HepG2 (cell line): ENCODE data around the gene C14orf119. TPM values are rescaled to one million over a fixed set of nuclear protein-coding genes. Genes with fewer than 3 reads are reported as not detected.

Experiments used
- ATAC-seq: fragments of 200-7000 bp; cut with Tn5 transposase; 3 replicates; pipeline ENCODE4 v1.9.1; 2020; ENCODE audit warnings: mild to moderate bottlenecking, moderate library complexity
- BruUV-seq: library from RNA; stranded (reverse); fragments of 400-500 nt; replicated peaks from 2 replicates; lab custom pipeline; 2021; lab: Mats Ljungman, UMichigan
- CTCF ChIA-PET: fragments of 300-600 bp; formaldehyde crosslinking; extraction: SDS; loops from one replicate; lab custom pipeline; 2021; ENCODE audit warnings: low total read pairs, inconsistent platforms, low intra/inter-chr PET ratio; lab: Yijun Ruan, JAX
- POLR2A ChIA-PET: fragments of 350-600 bp; sonication (Branson Sonifier 250); formaldehyde crosslinking; loops from one replicate; lab custom pipeline; 2020; ENCODE audit warnings: antibody characterized with exemption, inconsistent platforms; lab: Yijun Ruan, JAX
- DNase-seq: peaks from one replicate; pipeline ENCODE4 v3.0.0-alpha.2; 2015; ENCODE audit warnings: low spot score
- FAIRE-seq: peaks from 3 replicates; lab custom pipeline; 2011; peaks lifted over from hg19 to GRCh38; lab: Jason Lieb, UNC
- H2AFZ ChIP-seq: one replicate; pipeline ENCODE4 v1.6.1; 2011; ENCODE audit warnings: low read length, inconsistent platforms
- H3K27ac ChIP-seq: fragments of 300-600 bp; 3 replicates; pipeline ENCODE4 v1.8.0; 2011; ENCODE audit warnings: mixed run types, mild to moderate bottlenecking, mixed read lengths, low read length, inconsistent platforms; ENCODE audit not compliant: insufficient read depth; ENCODE audit errors: extremely low read length
- H3K27me3 ChIP-seq, 2 experiments: fragments of 200-600 bp in 1 of 2; 2 replicates in 1 of 2; 3 replicates in 1 of 2; pipeline versions ENCODE4 v1.6.0 to v1.8.0; 2011; ENCODE audit warnings: low read length in 2 of 2, mild to moderate bottlenecking in 2 of 2, moderate library complexity in 2 of 2, inconsistent platforms in 1 of 2; ENCODE audit not compliant: insufficient read depth in 2 of 2, control insufficient read depth in 1 of 2
- H3K36me3 ChIP-seq, 2 experiments: fragments of 200-600 bp in 1 of 2; replicated peaks in 1 of 2; 2 replicates in 1 of 2; 3 replicates in 1 of 2; pipeline versions ENCODE4 v1.5.1 to v1.8.0; 2011; ENCODE audit warnings: low read length in 2 of 2, inconsistent platforms in 1 of 2; ENCODE audit not compliant: insufficient read depth in 2 of 2, control insufficient read depth in 1 of 2
- H3K4me1 ChIP-seq: 2 replicates; pipeline ENCODE4 v1.5.1; 2012; ENCODE audit warnings: low read length, inconsistent platforms; ENCODE audit not compliant: insufficient read depth
- H3K4me2 ChIP-seq: 2 replicates; pipeline ENCODE4 v1.6.0; 2011; ENCODE audit warnings: low read depth, low read length, inconsistent platforms
- H3K4me3 ChIP-seq, 3 experiments: fragments of 200-600 bp in 1 of 3; sonication (generic), shearing (Covaris generic) in 1 of 3; replicated peaks in 1 of 3; 2 replicates each; pipeline ENCODE4 v1.5.1; 2011 to 2016; ENCODE audit warnings: low read length in 3 of 3, inconsistent platforms in 2 of 3, low read depth in 2 of 3, mild to moderate bottlenecking in 2 of 3, control low read depth in 1 of 3, mixed read lengths in 1 of 3; ENCODE audit not compliant: insufficient read depth in 1 of 3
- H3K79me2 ChIP-seq: one replicate; pipeline ENCODE4 v1.6.1; 2011; ENCODE audit warnings: low read length, inconsistent platforms; ENCODE audit not compliant: insufficient read depth
- H3K9ac ChIP-seq: 2 replicates; pipeline ENCODE4 v1.6.0; 2011; ENCODE audit warnings: mild to moderate bottlenecking, low read depth, low read length, inconsistent platforms; ENCODE audit not compliant: insufficient read depth
- H3K9me3 ChIP-seq: 2 replicates; pipeline ENCODE4 v1.5.1; 2012; ENCODE audit warnings: mild to moderate bottlenecking, low read length
- H4K20me1 ChIP-seq: 2 replicates; pipeline ENCODE4 v1.6.0; 2011; ENCODE audit warnings: inconsistent platforms, mild to moderate bottlenecking, low read length, moderate library complexity; ENCODE audit not compliant: insufficient read depth
- ASH2L ChIP-seq: fragments of 300-600, 200-600 bp; sonication (generic); IDR thresholded peaks from 2 replicates; pipeline ENCODE4 v1.7.0; 2017; ENCODE audit warnings: low read depth, mild to moderate bottlenecking, moderate library complexity, mixed read lengths, low read length; ENCODE audit not compliant: insufficient read length
- CREB3 ChIP-seq: sonication (generic); formaldehyde crosslinking; IDR thresholded peaks from 2 replicates; pipeline ENCODE4 v1.5.0; 2020; ENCODE audit warnings: missing genetic modification reagents
- KAT7 ChIP-seq: IDR thresholded peaks from 2 replicates; pipeline ENCODE4 v1.6.1; 2018; ENCODE audit warnings: borderline replicate concordance, missing compliant biosample characterization
- KAT8 ChIP-seq: IDR thresholded peaks from 2 replicates; pipeline ENCODE4 v1.6.1; 2016; ENCODE audit warnings: missing genetic modification reagents, missing compliant biosample characterization
- MTF2 ChIP-seq: sonication (generic); formaldehyde crosslinking; IDR thresholded peaks from 2 replicates; pipeline ENCODE4 v1.5.0; 2020; ENCODE audit warnings: missing genetic modification reagents, borderline replicate concordance
- NFIB ChIP-seq: sonication (generic); formaldehyde crosslinking; IDR thresholded peaks from 2 replicates; pipeline ENCODE4 v1.9.0; 2021; ENCODE audit warnings: missing genetic modification reagents, mild to moderate bottlenecking, borderline replicate concordance
- RARG ChIP-seq: sonication (generic); formaldehyde crosslinking; IDR thresholded peaks from 2 replicates; pipeline ENCODE4 v1.4.0; 2020; ENCODE audit warnings: low read depth, mild to moderate bottlenecking, missing genetic modification reagents
- REL ChIP-seq: sonication (generic); formaldehyde crosslinking; conservative IDR thresholded peaks from 2 replicates; pipeline ENCODE4 v1.8.0; 2022; ENCODE audit warnings: mild to moderate bottlenecking, missing genetic modification reagents, moderate library complexity
- RFX3 ChIP-seq: IDR thresholded peaks from 2 replicates; pipeline ENCODE4 v1.6.1; 2016; ENCODE audit warnings: missing biosample characterization, missing genetic modification reagents
- SMARCC2 ChIP-seq: fragments of 450-650 bp; IDR thresholded peaks from 2 replicates; pipeline ENCODE4 v1.6.1; 2017; ENCODE audit warnings: antibody characterized with exemption, mild to moderate bottlenecking
- YEATS2 ChIP-seq: sonication (generic); formaldehyde crosslinking; IDR thresholded peaks from 2 replicates; pipeline ENCODE4 v1.4.0; 2020; ENCODE audit warnings: missing genetic modification reagents, borderline replicate concordance
- ZNF34 ChIP-seq: sonication (generic); formaldehyde crosslinking; IDR thresholded peaks from 2 replicates; pipeline ENCODE4 v1.4.0; 2020; ENCODE audit warnings: mild to moderate bottlenecking, missing genetic modification reagents, borderline replicate concordance
- ZNF512B ChIP-seq: sonication (generic); formaldehyde crosslinking; IDR thresholded peaks from 2 replicates; pipeline ENCODE4 v1.5.1; 2020; ENCODE audit warnings: missing genetic modification reagents, mild to moderate bottlenecking, borderline replicate concordance
- ZNF562 ChIP-seq: sonication (generic); formaldehyde crosslinking; IDR thresholded peaks from 2 replicates; pipeline ENCODE4 v1.8.0; 2022; ENCODE audit warnings: missing genetic modification reagents, borderline replicate concordance
- ZNF816 ChIP-seq: sonication (generic); formaldehyde crosslinking; IDR thresholded peaks from 2 replicates; pipeline ENCODE4 v1.8.0; 2022; ENCODE audit warnings: missing genetic modification reagents, mild to moderate bottlenecking, borderline replicate concordance
- ZSCAN22 ChIP-seq: sonication (generic); formaldehyde crosslinking; IDR thresholded peaks from 2 replicates; pipeline ENCODE4 v1.4.0; 2020; ENCODE audit warnings: mild to moderate bottlenecking, missing genetic modification reagents
- WGBS: methylation state at CpG from one replicate; pipeline ENCODE4 v1.1.6; 2017; ENCODE audit warnings: low lambda C conversion rate; 5-methylcytosine and 5-hydroxymethylcytosine counted together
- in situ Hi-C: cut with HindIII; loops from 2 replicates; pipeline ENCODE4 v1.10.0; 2017; ENCODE audit warnings: low pct_unique_long_range_greater_than_20kb; ENCODE audit not compliant: extremely low pct_ligation_motif_present
- intact Hi-C: fragments of 100-400 bp; cut with micrococcal nuclease; formaldehyde crosslinking; loops from one replicate; pipeline ENCODE4 v1.10.0; 2022; ENCODE audit not compliant: unreplicated experiment
- polyA plus RNA-seq, 8 experiments: library from polyadenylated mRNA; depleted of rRNA in 3 of 8; stranded (reverse) in 7 of 8; unstranded in 1 of 8; fragments of >200 nt; fragmentation: Illumina TruSeq in 4 of 8; extraction: Trizol in 4 of 8; gene quantifications; 2 replicates each; pipeline versions ENCODE4 v1.2.1 to v1.2.3, GENCODE V29; 2011 to 2016; ENCODE audit warnings: low read depth in 4 of 8, missing spikeins in 1 of 8, mixed read lengths in 1 of 8; ENCODE audit not compliant: insufficient read depth in 1 of 8
- total RNA-seq, 5 experiments: library from RNA; depleted of rRNA; stranded (reverse); fragments of >200 nt; fragmentation: Illumina TruSeq; extraction: Trizol; gene quantifications; 2 replicates each; pipeline ENCODE4 v1.2.3, GENCODE V29; 2016; ENCODE audit warnings: low read depth in 1 of 5
- TF ChIP-seq, protein P1 (sequence below): sonication (generic); formaldehyde crosslinking; IDR thresholded peaks from 2 replicates; pipeline ENCODE4 v1.8.1; 2022; ENCODE audit warnings: mild to moderate bottlenecking, missing genetic modification reagents
- TF ChIP-seq, protein P2 (sequence below): IDR thresholded peaks from 2 replicates; pipeline ENCODE4 v1.6.1; 2018; ENCODE audit warnings: missing genetic modification reagents
- TF ChIP-seq, protein P3 (sequence below): IDR thresholded peaks from 2 replicates; pipeline ENCODE4 v1.6.1; 2016; ENCODE audit warnings: low read depth

C14orf119 gene
- total and polyA plus RNA-seq, 2 of the 13 experiments (the other 11 are each of a cell fraction or from before 2014, with no cell fraction given) = 117 to 206 TPM

DNA sequence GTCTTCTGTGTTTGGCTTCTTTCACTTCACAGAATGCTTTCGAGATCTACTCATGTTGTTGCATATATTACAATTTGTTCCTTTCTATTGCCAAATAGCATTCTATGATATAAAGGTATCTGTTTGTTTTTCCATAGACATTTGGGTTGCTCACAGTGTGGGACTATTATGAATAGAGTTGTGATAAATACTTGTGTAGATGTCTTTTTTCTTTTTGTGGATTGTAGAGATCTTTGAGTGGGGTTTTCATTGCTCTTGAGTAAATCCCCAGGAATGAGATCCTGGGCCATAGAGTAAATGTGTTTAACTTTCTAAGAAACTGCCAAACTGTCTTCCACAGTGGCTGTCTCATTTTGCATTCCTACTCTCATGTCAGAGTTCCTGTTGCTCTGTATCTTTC, 48.6 kb downstream of the C14orf119 start:
- in situ Hi-C loops (no loop called here), intact Hi-C loops (no loop called here)
- Histone ChIP-seq H3K27ac (no peak overlapping the region), H3K4me2 (no peak overlapping the region), H2AFZ (no peak overlapping the region), H3K79me2 (no peaks in the 10 kb centered on the region), H3K27me3 (peaks cover 8 to 43% of the 10 kb centered on the region in 2 experiments), H3K4me3 (no peak overlapping the region), H3K36me3 (no peaks in the 10 kb centered on the region), H3K9me3 (no peaks in the 10 kb centered on the region), H4K20me1 (no peaks in the 10 kb centered on the region), H3K9ac (no peak overlapping the region), H3K4me1 (no peaks in the 10 kb centered on the region)
- DNase-seq = no peak
- no peak for ATAC-seq
- ChIA-PET CTCF (no interaction called here), POLR2A (no interaction called here)
- FAIRE-seq = no peak
- no TSS peak for BruUV-seq
- WGBS = 0% methylated on average over 1 of the region's 1 CpG
- TF ChIP-seq ASH2L (no peak), YEATS2 (CRISPR knock-in tag) (no peak), ZNF34 (CRISPR knock-in tag) (no peak), ZNF512B (CRISPR knock-in tag) (no peak), ZNF562 (CRISPR knock-in tag) (no peak), RARG (CRISPR knock-in tag) (no peak), KAT8 (no peak), ZNF816 (CRISPR knock-in tag) (no peak), ZSCAN22 (CRISPR knock-in tag) (no peak), KAT7 (CRISPR knock-in tag) (no peak), MTF2 (no peak), RFX3 (CRISPR knock-in tag) (no peak), REL (no peak), SMARCC2 (no peak), NFIB (CRISPR knock-in tag) (no peak), CREB3 (CRISPR knock-in tag) (no peak)
- TF ChIP-seq, protein P1, sequence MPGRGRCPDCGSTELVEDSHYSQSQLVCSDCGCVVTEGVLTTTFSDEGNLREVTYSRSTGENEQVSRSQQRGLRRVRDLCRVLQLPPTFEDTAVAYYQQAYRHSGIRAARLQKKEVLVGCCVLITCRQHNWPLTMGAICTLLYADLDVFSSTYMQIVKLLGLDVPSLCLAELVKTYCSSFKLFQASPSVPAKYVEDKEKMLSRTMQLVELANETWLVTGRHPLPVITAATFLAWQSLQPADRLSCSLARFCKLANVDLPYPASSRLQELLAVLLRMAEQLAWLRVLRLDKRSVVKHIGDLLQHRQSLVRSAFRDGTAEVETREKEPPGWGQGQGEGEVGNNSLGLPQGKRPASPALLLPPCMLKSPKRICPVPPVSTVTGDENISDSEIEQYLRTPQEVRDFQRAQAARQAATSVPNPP (CRISPR knock-in tag) = no peak
- TF ChIP-seq, protein P2, sequence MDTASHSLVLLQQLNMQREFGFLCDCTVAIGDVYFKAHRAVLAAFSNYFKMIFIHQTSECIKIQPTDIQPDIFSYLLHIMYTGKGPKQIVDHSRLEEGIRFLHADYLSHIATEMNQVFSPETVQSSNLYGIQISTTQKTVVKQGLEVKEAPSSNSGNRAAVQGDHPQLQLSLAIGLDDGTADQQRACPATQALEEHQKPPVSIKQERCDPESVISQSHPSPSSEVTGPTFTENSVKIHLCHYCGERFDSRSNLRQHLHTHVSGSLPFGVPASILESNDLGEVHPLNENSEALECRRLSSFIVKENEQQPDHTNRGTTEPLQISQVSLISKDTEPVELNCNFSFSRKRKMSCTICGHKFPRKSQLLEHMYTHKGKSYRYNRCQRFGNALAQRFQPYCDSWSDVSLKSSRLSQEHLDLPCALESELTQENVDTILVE = no peak
- TF ChIP-seq, protein P3, sequence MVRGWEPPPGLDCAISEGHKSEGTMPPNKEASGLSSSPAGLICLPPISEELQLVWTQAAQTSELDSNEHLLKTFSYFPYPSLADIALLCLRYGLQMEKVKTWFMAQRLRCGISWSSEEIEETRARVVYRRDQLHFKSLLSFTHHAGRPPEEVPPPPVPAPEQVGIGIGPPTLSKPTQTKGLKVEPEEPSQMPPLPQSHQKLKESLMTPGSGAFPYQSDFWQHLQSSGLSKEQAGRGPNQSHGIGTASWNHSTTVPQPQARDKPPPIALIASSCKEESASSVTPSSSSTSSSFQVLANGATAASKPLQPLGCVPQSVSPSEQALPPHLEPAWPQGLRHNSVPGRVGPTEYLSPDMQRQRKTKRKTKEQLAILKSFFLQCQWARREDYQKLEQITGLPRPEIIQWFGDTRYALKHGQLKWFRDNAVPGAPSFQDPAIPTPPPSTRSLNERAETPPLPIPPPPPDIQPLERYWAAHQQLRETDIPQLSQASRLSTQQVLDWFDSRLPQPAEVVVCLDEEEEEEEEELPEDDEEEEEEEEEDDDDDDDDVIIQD (CRISPR knock-in tag) = no peak
